Lower lobe of right lung (tissue), 2 donors: ENCODE results near the gene PTPRD. TPM values are rescaled to one million over a fixed set of nuclear protein-coding genes. Genes with fewer than 3 reads are reported as not detected.

Source experiments
- ATAC-seq, 2 donors: fragments of 200-7000 bp; cut with Tn5 transposase; one replicate each; pipeline ENCODE4 v1.9.1; 2020 to 2022; ENCODE audit warnings: mild to moderate bottlenecking in 2 of 2, moderate library complexity in 2 of 2
- DNase-seq: peaks from one replicate; pipeline ENCODE4 v3.0.0-alpha.2; 2020
- H3K27ac ChIP-seq: fragments of 200-600 bp; one replicate; pipeline ENCODE4 v1.8.0; 2022
- H3K27me3 ChIP-seq: fragments of 200-600 bp; one replicate; pipeline ENCODE4 v1.8.0; 2022; ENCODE audit warnings: low read depth
- H3K36me3 ChIP-seq: fragments of 200-600 bp; one replicate; pipeline ENCODE4 v1.8.0; 2022; ENCODE audit warnings: mild to moderate bottlenecking
- H3K4me1 ChIP-seq: fragments of 200-600 bp; one replicate; pipeline ENCODE4 v1.8.0; 2022
- H3K4me3 ChIP-seq: fragments of 200-600 bp; one replicate; pipeline ENCODE4 v1.8.0; 2022; ENCODE audit warnings: mild to moderate bottlenecking
- H3K9me3 ChIP-seq: fragments of 200-600 bp; one replicate; pipeline ENCODE4 v1.8.0; 2022
- CTCF ChIP-seq: fragments of 200-600 bp; IDR thresholded peaks from one replicate; pipeline ENCODE4 v1.8.0; 2022; ENCODE audit warnings: antibody characterized with exemption, mild to moderate bottlenecking
- intact Hi-C: fragments of 100-400 bp; cut with DNase I; formaldehyde crosslinking; loops from one replicate; pipeline ENCODE4 v1.11.0; 2022
- total RNA-seq: library from RNA; stranded (reverse); fragmentation: NEBNext Ultra II Directional; extraction: Animal tissue kit (Norgen Biotek cat#: 25700); gene quantifications from one replicate; pipeline ENCODE4 v1.2.1, GENCODE V29; 2021
- donor health status: DM: no; HTN: yes; CAD: no; lungs with severe emphysema.

Gene PTPRD
- total RNA-seq, 1 donor from 2014 or later = 17.2 TPM

GRCh38 chr9:8356406-8356805 is 2256.4 kb downstream of the PTPRD start:
- TF ChIP-seq CTCF = no peak
- DNase-seq = no peak

DNA sequence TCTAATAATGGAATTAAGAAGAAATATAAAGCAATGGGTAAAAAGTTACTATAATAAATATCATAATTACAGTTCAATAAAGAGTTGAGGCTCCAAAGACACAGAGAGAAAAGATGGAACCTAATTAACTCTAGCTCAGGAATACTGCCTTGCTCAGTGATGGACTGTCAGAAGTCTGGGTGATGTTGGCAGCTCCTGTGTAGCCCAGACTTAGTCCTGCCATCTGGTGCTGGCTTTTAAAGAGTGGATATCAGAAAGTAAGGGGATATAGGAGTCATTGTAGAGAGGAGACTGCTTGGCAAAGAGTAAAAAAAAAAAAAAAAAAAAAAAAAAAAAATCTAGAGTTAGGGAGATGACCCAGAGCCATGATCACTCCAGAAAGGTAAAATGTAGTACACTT is 2261.4 kb downstream of the PTPRD start:
- TF ChIP-seq CTCF = no peak

More at GRCh38 chr9:8356406-8356805, 2256.4 kb downstream of the PTPRD start:
- Histone ChIP-seq H3K27ac (no peak overlapping the region), H3K27me3 (no peaks in the 10 kb centered on the region), H3K9me3 (no peaks in the 10 kb centered on the region), H3K36me3 (no peaks in the 10 kb centered on the region), H3K4me3 (no peak overlapping the region), H3K4me1 (no peaks in the 10 kb centered on the region)
- intact Hi-C loops = no loop called here
- no peak for ATAC-seq

DNA sequence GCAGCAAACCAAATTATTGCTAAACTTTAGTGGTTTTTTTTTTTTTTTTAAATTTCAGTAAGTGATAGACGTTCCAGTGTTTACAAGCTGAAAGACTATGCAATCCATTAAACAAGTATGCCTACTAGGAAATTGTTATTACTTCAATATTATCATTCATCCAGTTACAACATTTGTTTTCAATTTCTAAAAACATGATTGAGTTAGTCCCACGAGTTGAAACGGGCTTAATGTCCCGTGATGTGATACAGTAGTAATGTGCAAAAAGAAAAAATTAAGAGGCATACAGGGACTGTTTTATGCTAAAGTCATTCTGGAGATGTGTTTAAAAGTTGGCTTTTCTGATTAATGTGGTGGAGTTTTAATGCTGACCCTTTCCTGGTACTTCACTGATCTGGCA is 2262.9 kb downstream of the PTPRD start:
- no peak for ATAC-seq
- H3K4me1 ChIP-seq = no peaks in the 10 kb centered on the region
- intact Hi-C loops = no loop called here
- no peak overlapping the region for H3K27ac ChIP-seq
- no peak for TF ChIP-seq CTCF
- no peaks in the 10 kb centered on the region for H3K9me3 ChIP-seq
- H3K4me3 ChIP-seq = no peak overlapping the region
- H3K36me3 ChIP-seq = no peaks in the 10 kb centered on the region
- H3K27me3 ChIP-seq = no peaks in the 10 kb centered on the region
- no peak for DNase-seq

More for the DNA sequence above, 2261.4 kb downstream of the PTPRD start:
- no peak for ATAC-seq
- Histone ChIP-seq H3K4me1 (no peaks in the 10 kb centered on the region), H3K36me3 (no peaks in the 10 kb centered on the region), H3K9me3 (no peaks in the 10 kb centered on the region), H3K27ac (no peak overlapping the region), H3K27me3 (no peaks in the 10 kb centered on the region), H3K4me3 (no peak overlapping the region)
- intact Hi-C loops = no loop called here
- no peak for DNase-seq

DNA sequence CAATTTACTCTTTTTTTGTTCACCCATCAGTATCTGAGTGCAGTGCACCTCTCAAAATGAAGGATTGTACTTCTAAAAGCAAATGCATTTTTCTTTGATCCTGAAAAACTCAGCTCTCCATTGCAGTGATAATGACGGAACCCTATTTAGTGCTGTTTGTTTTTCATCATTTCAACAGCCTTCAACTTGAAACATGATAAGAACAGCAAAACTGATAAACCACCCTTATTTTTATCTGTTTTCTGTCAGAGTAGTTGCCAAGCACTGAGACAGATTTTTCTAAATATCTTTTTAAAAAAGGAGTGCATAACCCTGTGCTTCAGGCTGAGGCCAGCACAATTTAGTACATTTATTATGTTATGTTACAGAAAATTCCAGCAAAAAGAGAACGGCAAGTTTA is 2263.4 kb downstream of the PTPRD start:
- ATAC-seq (no peak), DNase-seq (no peak)
- intact Hi-C loops = no loop called here
- H3K27ac ChIP-seq = no peak overlapping the region
- H3K9me3 ChIP-seq = no peaks in the 10 kb centered on the region
- H3K4me3 ChIP-seq = no peak overlapping the region
- no peaks in the 10 kb centered on the region for H3K4me1 ChIP-seq
- H3K36me3 ChIP-seq = no peaks in the 10 kb centered on the region
- H3K27me3 ChIP-seq = no peaks in the 10 kb centered on the region
- TF ChIP-seq CTCF = no peak

DNA sequence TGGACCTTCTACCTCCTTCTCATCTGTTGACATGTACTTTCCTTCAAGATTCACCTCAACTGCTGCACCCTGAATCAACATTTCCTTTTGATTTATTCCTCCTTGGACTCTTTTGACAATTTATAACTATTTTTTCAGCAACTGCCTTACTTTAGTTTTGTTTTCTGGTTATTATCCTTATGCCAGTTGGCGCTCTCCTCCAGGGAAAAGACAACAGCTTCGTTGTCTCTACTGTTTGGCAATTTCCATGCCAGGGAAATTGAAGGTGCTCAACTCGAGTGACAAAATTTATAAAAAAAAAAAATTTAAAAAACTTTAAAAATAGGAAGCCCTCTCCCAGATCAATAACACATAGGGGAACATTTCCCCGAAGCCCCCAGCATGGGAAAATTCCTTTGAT is 2264.0 kb downstream of the PTPRD start:
- Histone ChIP-seq H3K4me1 (no peaks in the 10 kb centered on the region), H3K27ac (no peak overlapping the region), H3K9me3 (no peaks in the 10 kb centered on the region), H3K4me3 (no peak overlapping the region), H3K27me3 (no peaks in the 10 kb centered on the region), H3K36me3 (no peaks in the 10 kb centered on the region)
- intact Hi-C loops = no loop called here
- no peak for DNase-seq
- TF ChIP-seq CTCF = no peak
- ATAC-seq = no peak

- DNase-seq (no peak), ATAC-seq (no peak)
- no peaks in the 10 kb centered on the region for H3K36me3 ChIP-seq
- intact Hi-C loops = no loop called here
- no peak overlapping the region for H3K4me3 ChIP-seq
- H3K4me1 ChIP-seq = no peaks in the 10 kb centered on the region
- no peak for TF ChIP-seq CTCF
- H3K27me3 ChIP-seq = no peaks in the 10 kb centered on the region
- no peaks in the 10 kb centered on the region for H3K9me3 ChIP-seq
- no peak overlapping the region for H3K27ac ChIP-seq
Measured at GRCh38 chr9:8346296-8346695, 2266.5 kb downstream of the PTPRD start.
